OCI-LY1 (cell line): ENCODE data around the gene POU2F1.

Experiments
- EZH2 ChIP-seq: fragments of 200-600 bp; sonication (generic), shearing (Covaris generic); IDR thresholded peaks from 2 replicates; pipeline ENCODE4 v1.8.0; 2017; ENCODE audit warnings: borderline replicate concordance, mixed run types, mild to moderate bottlenecking, antibody characterized with exemption, low read length, moderate library complexity, mixed read lengths
- TF ChIP-seq, protein P1 (sequence below): fragments of 200-600 bp; sonication (generic), shearing (Covaris generic); IDR thresholded peaks from 2 replicates; pipeline ENCODE4 v1.5.1; 2017; ENCODE audit warnings: mild to moderate bottlenecking, antibody characterized with exemption, low read length, moderate library complexity, mixed read lengths

DNA sequence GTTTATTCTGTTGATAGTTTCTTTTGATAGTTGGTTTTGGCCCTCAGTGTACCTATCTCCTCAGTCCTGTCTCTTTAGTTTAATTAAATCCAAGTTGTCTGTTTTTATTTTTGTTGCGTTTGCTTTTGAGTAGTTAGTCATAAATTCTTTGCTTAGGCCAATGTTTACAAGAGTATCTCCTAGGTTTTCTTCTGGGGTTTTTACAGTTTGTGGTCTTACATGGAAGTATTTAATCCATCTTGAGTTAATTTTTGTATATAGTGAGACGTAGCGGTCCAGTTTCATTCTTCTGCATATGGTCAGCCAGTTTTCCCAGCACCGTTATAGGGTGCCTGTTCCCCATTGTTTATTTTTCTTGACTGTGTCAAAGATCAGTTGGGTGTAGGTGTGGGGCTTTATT lies 139.4 kb downstream of the POU2F1 start:
- TF ChIP-seq, protein P1, sequence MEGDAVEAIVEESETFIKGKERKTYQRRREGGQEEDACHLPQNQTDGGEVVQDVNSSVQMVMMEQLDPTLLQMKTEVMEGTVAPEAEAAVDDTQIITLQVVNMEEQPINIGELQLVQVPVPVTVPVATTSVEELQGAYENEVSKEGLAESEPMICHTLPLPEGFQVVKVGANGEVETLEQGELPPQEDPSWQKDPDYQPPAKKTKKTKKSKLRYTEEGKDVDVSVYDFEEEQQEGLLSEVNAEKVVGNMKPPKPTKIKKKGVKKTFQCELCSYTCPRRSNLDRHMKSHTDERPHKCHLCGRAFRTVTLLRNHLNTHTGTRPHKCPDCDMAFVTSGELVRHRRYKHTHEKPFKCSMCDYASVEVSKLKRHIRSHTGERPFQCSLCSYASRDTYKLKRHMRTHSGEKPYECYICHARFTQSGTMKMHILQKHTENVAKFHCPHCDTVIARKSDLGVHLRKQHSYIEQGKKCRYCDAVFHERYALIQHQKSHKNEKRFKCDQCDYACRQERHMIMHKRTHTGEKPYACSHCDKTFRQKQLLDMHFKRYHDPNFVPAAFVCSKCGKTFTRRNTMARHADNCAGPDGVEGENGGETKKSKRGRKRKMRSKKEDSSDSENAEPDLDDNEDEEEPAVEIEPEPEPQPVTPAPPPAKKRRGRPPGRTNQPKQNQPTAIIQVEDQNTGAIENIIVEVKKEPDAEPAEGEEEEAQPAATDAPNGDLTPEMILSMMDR: no peak
- no peak for TF ChIP-seq EZH2
